Measurements from ENCODE around the gene ST3GAL2.

DNA sequence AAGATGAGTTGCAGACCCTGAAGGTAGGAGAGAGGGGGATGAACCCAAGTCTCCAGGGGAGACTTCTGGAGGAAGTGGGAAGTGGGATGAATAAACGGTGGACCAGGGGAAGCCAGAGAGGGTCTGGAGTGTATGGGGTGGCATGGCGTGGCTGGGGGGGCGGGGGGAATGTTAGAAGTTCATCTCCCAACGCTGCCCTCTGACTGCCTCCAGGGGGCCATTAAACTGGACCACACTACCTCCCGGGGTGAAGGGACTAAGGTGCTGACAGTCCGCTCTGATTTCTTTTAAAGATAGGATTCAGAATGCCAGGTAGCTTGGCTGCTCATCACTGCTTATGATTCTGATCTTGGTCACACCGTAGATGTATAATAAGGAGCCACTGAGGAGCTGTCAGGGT is 21.2 kb downstream of the ST3GAL2 start:
- TF ChIP-seq, protein P1, sequence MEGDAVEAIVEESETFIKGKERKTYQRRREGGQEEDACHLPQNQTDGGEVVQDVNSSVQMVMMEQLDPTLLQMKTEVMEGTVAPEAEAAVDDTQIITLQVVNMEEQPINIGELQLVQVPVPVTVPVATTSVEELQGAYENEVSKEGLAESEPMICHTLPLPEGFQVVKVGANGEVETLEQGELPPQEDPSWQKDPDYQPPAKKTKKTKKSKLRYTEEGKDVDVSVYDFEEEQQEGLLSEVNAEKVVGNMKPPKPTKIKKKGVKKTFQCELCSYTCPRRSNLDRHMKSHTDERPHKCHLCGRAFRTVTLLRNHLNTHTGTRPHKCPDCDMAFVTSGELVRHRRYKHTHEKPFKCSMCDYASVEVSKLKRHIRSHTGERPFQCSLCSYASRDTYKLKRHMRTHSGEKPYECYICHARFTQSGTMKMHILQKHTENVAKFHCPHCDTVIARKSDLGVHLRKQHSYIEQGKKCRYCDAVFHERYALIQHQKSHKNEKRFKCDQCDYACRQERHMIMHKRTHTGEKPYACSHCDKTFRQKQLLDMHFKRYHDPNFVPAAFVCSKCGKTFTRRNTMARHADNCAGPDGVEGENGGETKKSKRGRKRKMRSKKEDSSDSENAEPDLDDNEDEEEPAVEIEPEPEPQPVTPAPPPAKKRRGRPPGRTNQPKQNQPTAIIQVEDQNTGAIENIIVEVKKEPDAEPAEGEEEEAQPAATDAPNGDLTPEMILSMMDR (conservative IDR thresholded peaks at IDR 0.05 in 1 of 2, IDR thresholded peaks at IDR 0.05 in 1 of 2; ENCODE audit: low read depth in 1 of 2, low read length in 2 of 2), result no peak
- no peak for TF ChIP-seq EZH2 (IDR thresholded peaks at IDR 0.05; ENCODE audit: low read length, missing control alignments)

All from fibroblast of lung (primary cell).